Measurements from ENCODE around the gene PRDM1.

PRDM1 gene

DNA sequence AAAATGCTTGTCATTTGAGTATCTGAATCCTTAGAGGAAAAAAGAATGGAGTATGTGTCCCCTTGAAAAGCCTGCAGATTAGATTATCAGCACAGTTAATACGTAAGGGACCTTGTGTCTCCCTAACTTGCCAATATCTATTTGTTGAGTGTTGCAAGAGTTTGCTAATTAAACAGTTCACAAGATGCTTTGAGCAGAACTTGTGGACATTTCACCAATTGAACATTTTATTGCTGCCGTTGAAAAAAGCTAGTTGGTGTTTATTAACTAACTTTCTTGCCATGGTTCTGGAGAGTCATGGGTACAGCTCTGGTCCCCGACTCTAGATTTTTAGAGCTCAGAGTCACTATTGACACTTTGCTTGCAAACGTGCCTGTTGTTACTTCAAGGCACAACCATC is 30.6 kb upstream of the PRDM1 start:
- TF ChIP-seq ZNF8 (CRISPR knock-in tag; IDR thresholded peaks at IDR 0.05) = no peak
- TF ChIP-seq, protein P1, sequence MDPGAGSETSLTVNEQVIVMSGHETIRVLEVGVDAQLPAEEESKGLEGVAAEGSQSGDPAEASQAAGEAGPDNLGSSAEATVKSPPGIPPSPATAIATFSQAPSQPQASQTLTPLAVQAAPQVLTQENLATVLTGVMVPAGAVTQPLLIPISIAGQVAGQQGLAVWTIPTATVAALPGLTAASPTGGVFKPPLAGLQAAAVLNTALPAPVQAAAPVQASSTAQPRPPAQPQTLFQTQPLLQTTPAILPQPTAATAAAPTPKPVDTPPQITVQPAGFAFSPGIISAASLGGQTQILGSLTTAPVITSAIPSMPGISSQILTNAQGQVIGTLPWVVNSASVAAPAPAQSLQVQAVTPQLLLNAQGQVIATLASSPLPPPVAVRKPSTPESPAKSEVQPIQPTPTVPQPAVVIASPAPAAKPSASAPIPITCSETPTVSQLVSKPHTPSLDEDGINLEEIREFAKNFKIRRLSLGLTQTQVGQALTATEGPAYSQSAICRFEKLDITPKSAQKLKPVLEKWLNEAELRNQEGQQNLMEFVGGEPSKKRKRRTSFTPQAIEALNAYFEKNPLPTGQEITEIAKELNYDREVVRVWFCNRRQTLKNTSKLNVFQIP (CRISPR knock-in tag; IDR thresholded peaks at IDR 0.05; ENCODE audit: borderline replicate concordance, low read depth) = no peak
- no peak for TF ChIP-seq TOX (CRISPR knock-in tag; IDR thresholded peaks at IDR 0.05; ENCODE audit: borderline replicate concordance)
- no peak for TF ChIP-seq GLIS3 (CRISPR knock-in tag; IDR thresholded peaks at IDR 0.05)
- TF ChIP-seq RARB (CRISPR knock-in tag; IDR thresholded peaks at IDR 0.05) = no peak
- no peak for TF ChIP-seq ZFP3 (CRISPR knock-in tag; IDR thresholded peaks at IDR 0.05)
- TF ChIP-seq ESRRG (CRISPR knock-in tag; IDR thresholded peaks at IDR 0.05) = no peak
- no peak for TF ChIP-seq ZNF70 (CRISPR knock-in tag; IDR thresholded peaks at IDR 0.05)
- no peak for TF ChIP-seq SNAI2 (CRISPR knock-in tag; IDR thresholded peaks at IDR 0.05)
- no peak for TF ChIP-seq ZFP30 (CRISPR knock-in tag; IDR thresholded peaks at IDR 0.05)
- TF ChIP-seq ARNTL (CRISPR knock-in tag; IDR thresholded peaks at IDR 0.05; ENCODE audit: borderline replicate concordance, low read depth) = no peak
- TF ChIP-seq, protein P2, sequence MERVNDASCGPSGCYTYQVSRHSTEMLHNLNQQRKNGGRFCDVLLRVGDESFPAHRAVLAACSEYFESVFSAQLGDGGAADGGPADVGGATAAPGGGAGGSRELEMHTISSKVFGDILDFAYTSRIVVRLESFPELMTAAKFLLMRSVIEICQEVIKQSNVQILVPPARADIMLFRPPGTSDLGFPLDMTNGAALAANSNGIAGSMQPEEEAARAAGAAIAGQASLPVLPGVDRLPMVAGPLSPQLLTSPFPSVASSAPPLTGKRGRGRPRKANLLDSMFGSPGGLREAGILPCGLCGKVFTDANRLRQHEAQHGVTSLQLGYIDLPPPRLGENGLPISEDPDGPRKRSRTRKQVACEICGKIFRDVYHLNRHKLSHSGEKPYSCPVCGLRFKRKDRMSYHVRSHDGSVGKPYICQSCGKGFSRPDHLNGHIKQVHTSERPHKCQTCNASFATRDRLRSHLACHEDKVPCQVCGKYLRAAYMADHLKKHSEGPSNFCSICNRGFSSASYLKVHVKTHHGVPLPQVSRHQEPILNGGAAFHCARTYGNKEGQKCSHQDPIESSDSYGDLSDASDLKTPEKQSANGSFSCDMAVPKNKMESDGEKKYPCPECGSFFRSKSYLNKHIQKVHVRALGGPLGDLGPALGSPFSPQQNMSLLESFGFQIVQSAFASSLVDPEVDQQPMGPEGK (CRISPR knock-in tag; IDR thresholded peaks at IDR 0.05; ENCODE audit: borderline replicate concordance) = no peak
- TF ChIP-seq TCF4 (CRISPR knock-in tag; IDR thresholded peaks at IDR 0.05; ENCODE audit: borderline replicate concordance) = no peak
- TF ChIP-seq PPARA (CRISPR knock-in tag; IDR thresholded peaks at IDR 0.05; ENCODE audit: borderline replicate concordance) = no peak
- TF ChIP-seq, protein P3, sequence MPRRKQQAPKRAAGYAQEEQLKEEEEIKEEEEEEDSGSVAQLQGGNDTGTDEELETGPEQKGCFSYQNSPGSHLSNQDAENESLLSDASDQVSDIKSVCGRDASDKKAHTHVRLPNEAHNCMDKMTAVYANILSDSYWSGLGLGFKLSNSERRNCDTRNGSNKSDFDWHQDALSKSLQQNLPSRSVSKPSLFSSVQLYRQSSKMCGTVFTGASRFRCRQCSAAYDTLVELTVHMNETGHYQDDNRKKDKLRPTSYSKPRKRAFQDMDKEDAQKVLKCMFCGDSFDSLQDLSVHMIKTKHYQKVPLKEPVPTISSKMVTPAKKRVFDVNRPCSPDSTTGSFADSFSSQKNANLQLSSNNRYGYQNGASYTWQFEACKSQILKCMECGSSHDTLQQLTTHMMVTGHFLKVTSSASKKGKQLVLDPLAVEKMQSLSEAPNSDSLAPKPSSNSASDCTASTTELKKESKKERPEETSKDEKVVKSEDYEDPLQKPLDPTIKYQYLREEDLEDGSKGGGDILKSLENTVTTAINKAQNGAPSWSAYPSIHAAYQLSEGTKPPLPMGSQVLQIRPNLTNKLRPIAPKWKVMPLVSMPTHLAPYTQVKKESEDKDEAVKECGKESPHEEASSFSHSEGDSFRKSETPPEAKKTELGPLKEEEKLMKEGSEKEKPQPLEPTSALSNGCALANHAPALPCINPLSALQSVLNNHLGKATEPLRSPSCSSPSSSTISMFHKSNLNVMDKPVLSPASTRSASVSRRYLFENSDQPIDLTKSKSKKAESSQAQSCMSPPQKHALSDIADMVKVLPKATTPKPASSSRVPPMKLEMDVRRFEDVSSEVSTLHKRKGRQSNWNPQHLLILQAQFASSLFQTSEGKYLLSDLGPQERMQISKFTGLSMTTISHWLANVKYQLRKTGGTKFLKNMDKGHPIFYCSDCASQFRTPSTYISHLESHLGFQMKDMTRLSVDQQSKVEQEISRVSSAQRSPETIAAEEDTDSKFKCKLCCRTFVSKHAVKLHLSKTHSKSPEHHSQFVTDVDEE (CRISPR knock-in tag; IDR thresholded peaks at IDR 0.05) = no peak
- no peak for TF ChIP-seq OSR1 (CRISPR knock-in tag; IDR thresholded peaks at IDR 0.05)

DNA sequence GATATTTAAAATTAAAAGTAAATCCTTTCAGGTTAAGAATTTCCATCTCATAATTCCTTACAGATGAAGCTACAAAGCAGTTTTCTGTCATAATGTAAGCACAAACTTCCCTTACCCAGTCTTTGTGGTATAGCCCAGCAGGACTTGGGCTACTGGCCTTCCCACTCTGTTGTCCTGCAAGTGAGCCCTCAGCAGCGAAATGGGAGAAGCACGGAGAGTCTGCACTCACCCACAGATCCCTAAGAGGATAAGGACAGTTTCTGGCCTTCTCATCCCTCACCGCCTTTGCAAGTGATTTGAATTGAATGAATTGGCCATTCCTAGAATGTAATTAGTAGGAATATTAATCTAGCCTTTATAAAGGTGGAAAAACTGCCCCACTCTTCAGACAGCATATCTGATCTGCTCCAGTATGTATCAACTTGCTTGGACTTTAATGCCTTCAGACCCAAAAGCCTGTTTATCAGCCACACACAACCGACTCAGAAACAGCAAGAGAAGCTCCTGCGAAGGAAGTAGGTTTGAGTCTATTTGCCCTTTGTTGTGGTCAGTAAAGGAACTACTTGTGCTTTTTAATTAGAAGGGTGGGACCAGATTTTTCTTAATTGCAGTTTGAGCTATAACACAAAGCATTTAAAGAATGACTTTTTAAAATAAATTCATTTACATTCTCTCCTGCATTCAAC is 29.9 kb upstream of the PRDM1 start:
- TF ChIP-seq PPARA (CRISPR knock-in tag; IDR thresholded peaks at IDR 0.05; ENCODE audit: borderline replicate concordance) (no peak), ZNF70 (CRISPR knock-in tag; IDR thresholded peaks at IDR 0.05) (no peak), CSDC2 (CRISPR knock-in tag; IDR thresholded peaks at IDR 0.05) (no peak)
- no peak for ATAC-seq

More for the DNA sequence above, 30.6 kb upstream of the PRDM1 start:
- ATAC-seq = no peak

DNA sequence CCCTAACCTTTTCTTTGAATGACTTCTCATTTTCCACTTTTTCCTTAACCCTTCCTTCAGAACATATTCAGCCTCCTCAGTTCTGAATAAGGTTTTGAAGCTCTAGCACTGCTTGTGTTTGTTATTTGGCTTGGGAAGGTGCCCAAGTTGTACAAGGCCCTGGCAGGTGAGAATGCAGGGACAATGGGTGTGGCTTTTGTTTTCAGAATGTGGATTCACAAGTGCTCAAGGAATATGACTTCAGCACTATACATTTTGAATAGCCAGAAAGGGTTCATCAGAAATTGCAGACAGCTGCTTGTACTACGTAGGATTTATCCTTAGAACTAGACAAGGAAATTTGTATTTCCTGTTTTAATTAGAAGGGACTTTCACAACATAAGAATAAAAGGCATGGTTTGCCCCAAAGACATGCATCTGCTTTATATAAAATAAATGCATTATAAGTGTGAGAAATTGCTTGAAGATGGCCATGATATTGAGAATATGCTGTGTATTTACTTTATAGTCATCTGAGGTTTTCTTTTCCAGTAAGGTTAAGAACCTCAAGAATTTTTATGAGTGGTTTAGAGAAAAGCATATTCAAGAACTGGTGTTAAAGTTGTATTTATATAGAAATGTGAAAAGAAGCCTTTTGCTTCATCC is 29.3 kb upstream of the PRDM1 start:
- no peak for TF ChIP-seq SNAI2 (CRISPR knock-in tag; IDR thresholded peaks at IDR 0.05)
- TF ChIP-seq ZFP30 (CRISPR knock-in tag; IDR thresholded peaks at IDR 0.05) = no peak
- TF ChIP-seq, protein P4, sequence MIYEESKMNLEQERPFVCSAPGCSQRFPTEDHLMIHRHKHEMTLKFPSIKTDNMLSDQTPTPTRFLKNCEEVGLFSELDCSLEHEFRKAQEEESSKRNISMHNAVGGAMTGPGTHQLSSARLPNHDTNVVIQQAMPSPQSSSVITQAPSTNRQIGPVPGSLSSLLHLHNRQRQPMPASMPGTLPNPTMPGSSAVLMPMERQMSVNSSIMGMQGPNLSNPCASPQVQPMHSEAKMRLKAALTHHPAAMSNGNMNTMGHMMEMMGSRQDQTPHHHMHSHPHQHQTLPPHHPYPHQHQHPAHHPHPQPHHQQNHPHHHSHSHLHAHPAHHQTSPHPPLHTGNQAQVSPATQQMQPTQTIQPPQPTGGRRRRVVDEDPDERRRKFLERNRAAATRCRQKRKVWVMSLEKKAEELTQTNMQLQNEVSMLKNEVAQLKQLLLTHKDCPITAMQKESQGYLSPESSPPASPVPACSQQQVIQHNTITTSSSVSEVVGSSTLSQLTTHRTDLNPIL (CRISPR knock-in tag; IDR thresholded peaks at IDR 0.05; ENCODE audit: low read depth) = no peak
- no peak for TF ChIP-seq ISL1 (CRISPR knock-in tag; IDR thresholded peaks at IDR 0.05)
- TF ChIP-seq, protein P2 (CRISPR knock-in tag; IDR thresholded peaks at IDR 0.05; ENCODE audit: borderline replicate concordance) = no peak
- no peak for TF ChIP-seq BACH2 (CRISPR knock-in tag; IDR thresholded peaks at IDR 0.05; ENCODE audit: borderline replicate concordance)
- no peak for TF ChIP-seq ESRRG (CRISPR knock-in tag; IDR thresholded peaks at IDR 0.05)
- no peak for TF ChIP-seq ZNF8 (CRISPR knock-in tag; IDR thresholded peaks at IDR 0.05)
- TF ChIP-seq, protein P1 (CRISPR knock-in tag; IDR thresholded peaks at IDR 0.05; ENCODE audit: borderline replicate concordance, low read depth) = no peak
- TF ChIP-seq, protein P5, sequence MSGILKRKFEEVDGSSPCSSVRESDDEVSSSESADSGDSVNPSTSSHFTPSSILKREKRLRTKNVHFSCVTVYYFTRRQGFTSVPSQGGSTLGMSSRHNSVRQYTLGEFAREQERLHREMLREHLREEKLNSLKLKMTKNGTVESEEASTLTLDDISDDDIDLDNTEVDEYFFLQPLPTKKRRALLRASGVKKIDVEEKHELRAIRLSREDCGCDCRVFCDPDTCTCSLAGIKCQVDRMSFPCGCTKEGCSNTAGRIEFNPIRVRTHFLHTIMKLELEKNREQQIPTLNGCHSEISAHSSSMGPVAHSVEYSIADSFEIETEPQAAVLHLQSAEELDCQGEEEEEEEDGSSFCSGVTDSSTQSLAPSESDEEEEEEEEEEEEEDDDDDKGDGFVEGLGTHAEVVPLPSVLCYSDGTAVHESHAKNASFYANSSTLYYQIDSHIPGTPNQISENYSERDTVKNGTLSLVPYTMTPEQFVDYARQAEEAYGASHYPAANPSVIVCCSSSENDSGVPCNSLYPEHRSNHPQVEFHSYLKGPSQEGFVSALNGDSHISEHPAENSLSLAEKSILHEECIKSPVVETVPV (CRISPR knock-in tag; IDR thresholded peaks at IDR 0.05) = no peak
- no peak for TF ChIP-seq TCF4 (CRISPR knock-in tag; IDR thresholded peaks at IDR 0.05; ENCODE audit: borderline replicate concordance)
- no peak for ATAC-seq
